ENCODE measurements around the gene SLC43A2.

GRCh38 chr17:1638624-1639300 is 10.1 kb upstream of the SLC43A2 start:
- TF ChIP-seq CTCF (IDR thresholded peaks at IDR 0.05): no peak
- no peak for TF ChIP-seq POLR2AphosphoS5 (IDR thresholded peaks at IDR 0.05)
- TF ChIP-seq POLR2A (IDR thresholded peaks at IDR 0.05): no peak

Measured in transverse colon (tissue), 4 donors.